ENCODE data around the gene LIN7B.
A peak's percentile ranks its signal among the peaks of the same experiment; 100 is the strongest.
"Not testable (repeated sequence)": the region's sequence is repeated elsewhere in the genome, so short reads cannot be mapped to it uniquely, and the experiment has no call there.

Gene LIN7B

DNA sequence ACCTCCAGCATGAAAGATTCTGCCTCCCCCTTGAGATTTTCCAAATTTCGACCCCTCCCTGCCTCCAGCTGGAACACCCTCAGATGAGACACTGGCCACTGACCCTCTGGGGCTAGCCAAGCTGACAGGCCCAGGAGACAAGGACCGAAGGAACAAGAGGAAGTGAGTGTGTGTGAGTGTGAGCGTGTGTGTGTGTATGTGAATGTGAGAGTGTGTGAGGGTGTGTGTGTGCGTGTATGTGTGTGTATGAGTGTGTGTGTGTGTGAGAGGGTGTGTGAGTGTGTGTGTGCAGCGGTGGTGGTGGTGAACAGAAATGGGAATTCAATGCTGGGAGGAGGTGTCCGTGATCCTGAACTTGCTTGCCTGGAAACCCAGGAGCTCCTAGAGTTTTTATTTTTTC lies 27.2 kb downstream of the LIN7B start:
- DNase-seq (ENCODE audit: low read depth in 1 of 2, low spot score in 1 of 2), result no peak

DNA sequence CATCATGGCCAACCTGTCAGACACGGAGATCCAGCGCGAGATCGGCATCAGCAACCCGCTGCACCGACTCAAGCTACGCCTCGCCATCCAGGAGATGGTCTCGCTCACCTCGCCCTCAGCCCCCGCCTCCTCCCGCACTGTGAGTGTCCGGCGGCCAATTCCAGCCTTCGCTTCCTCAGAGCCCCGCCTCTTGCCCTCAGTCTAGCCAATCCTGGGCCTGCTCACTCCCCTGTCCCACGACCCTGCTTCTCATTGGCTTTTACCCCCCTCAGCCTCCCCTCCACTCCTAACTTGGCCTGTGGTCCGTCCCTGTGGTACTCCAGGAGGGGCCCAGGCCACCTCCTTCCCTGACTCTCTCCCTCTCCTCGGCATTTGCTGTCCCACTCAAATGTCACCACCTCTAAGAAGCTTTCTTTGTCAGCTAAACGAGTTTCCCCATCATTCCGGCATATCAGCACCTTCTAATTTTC lies 28.7 kb downstream of the LIN7B start:
- DNase-seq (ENCODE audit: low read depth in 1 of 2, low spot score in 1 of 2), result peak in 1 of 2 donors; percentile 28

DNA sequence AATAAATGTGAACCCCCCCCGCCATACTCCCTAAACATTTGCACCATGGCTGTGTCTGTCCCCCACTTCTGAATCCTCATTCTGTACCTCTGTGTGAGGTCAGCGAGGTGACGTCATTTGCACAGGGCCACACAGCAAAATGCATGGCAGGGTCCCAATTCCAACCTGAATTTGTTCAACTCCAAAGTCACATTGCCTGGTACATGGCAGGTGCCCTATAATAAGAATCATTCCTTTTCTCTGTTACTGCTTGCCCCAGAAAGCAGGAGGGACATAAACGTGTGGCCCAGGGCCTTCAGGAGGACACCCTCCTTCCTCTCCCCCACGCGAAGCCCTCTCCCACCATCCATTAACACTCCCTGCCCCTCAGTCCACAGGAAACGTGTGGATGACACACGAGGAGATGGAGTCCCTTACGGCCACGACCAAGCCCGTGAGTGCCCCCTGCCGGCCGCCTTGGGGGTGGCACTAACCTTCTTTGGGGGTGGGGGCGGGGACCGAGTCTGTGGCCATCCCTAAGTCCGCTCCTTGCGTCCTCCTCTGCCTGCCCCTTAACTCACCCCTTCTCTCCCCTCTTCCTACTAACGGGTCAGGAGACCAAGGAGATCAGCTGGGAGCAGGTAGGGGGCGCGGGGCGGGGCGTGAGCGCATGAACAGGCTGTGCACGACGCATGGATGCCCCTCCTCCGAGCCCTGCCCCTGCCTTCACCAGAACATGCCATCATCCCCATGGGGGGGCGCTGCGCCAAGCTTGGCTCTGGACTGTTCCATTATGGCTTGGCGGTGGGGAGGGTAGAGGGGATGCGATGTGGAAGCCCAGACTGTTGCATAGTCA lies 31.6 kb downstream of the LIN7B start:
- DNase-seq (ENCODE audit: low read depth in 1 of 2, low spot score in 1 of 2), result peak; percentile 65 to 68

DNA sequence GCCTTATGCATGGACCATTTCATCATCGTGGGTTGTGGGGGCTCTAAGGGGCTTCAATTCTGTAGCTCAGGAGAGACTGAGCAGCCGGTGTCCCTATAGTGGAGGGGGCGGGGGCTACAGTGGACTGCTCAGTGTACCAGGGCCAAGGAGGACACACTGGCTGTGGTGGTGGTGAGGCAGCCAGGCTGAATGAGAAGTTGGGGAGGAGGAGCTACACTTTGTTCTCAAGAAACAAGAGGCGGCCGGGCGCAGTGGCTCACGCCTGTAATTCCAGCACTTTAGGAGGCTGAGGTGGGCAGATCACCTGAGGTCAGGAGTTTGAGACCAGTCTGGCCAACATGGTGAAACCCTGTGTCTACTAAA lies 32.2 kb downstream of the LIN7B start:
- DNase-seq (ENCODE audit: low read depth in 1 of 2, low spot score in 1 of 2), result not testable (repeated sequence)

- DNase-seq (ENCODE audit: low read depth in 1 of 2, low spot score in 1 of 2), result no peak
Measured at GRCh38 chr19:49148044-49148682, 34.0 kb downstream of the LIN7B start.

- DNase-seq (ENCODE audit: low read depth in 1 of 2, low spot score in 1 of 2), result peak; percentile 55 to 56
Measured at GRCh38 chr19:49148784-49149651, 34.8 kb downstream of the LIN7B start.

DNA sequence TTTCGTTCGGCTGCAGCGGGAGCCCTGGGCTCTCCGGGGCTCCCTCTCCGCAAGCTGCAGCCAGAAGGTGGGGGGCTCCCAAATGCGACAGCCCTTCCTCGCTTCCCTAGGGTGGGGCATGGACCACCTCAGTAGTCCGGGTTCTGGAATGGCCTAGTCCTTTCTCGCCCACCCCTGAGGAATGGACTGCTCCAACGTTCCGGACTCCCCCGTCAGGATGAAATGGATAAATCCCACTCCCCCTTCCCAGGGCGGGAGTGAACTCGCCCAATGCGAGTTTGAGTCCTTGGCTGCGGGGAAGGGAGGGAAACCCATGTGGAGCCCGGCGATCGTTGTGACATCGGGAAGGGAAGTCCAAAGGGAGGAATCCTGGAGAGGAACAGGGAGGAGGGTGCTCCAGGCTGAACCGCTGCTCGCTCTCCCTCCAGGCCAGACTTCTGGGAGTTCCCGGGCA lies 35.5 kb downstream of the LIN7B start:
- no peak for DNase-seq (ENCODE audit: low read depth in 1 of 2, low spot score in 1 of 2)

GRCh38 chr19:49150106-49150943 lies 36.2 kb downstream of the LIN7B start:
- no peak for DNase-seq (ENCODE audit: low read depth in 1 of 2, low spot score in 1 of 2)

- DNase-seq (ENCODE audit: low read depth in 1 of 2, low spot score in 1 of 2), result no peak
Measured at GRCh38 chr19:49150944-49151243, 36.7 kb downstream of the LIN7B start.

- no peak for DNase-seq (ENCODE audit: low read depth in 1 of 2, low spot score in 1 of 2)
Measured at GRCh38 chr19:49151267-49152118, 37.3 kb downstream of the LIN7B start.

- DNase-seq (ENCODE audit: low read depth in 1 of 2, low spot score in 1 of 2), result no peak
Measured at GRCh38 chr19:49152119-49152550, 38.0 kb downstream of the LIN7B start.

GRCh38 chr19:49153167-49153809 lies 39.1 kb downstream of the LIN7B start:
- DNase-seq (ENCODE audit: low read depth in 1 of 2, low spot score in 1 of 2), result no peak

- DNase-seq (ENCODE audit: low read depth in 1 of 2, low spot score in 1 of 2), result no peak
Measured at GRCh38 chr19:49154279-49154678, 40.1 kb downstream of the LIN7B start.

DNA sequence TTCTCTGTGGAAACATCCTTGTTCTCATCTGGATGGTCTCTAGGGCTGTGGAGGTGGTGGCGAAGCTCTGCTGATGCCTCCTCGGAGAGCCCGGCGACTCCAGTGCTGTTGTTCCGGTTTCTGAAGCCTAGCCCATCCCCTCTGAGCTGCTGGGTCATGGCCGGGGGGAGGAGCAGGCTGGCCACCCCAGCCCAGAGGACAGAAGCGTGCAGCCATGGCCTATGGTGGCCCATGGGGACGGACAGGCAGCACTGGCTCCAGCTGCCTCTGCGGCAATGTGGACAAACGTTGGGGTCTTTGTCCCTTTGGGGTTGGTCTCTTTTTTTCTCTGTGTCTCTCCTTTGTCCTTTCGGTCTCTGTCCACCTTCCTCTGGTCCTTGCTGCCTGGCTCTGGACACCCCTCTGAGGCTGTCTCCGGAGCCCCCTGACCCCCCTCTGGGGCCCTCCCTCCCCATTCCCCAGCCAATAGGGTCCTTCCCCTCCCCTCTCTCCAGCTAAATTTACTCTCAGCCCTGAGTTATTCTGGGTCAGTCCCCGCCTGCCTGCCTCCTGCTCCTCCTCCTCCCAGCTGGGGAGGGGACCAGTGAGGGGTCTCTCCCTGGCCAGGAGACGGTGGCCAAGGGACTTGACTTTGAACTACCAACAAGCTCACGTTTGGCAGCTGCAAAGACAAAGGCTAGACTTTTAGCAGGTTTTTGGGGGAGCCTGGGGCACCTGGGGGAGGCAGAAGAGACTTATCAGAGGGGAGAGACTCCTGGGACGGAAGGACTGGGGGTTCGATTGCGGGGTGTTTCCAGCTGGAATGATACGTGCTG lies 41.0 kb downstream of the LIN7B start, which contains the start of gene HRC:
TSS of gene HRC (minus strand) at position 392 of the 815 bp plus-strand sequence. CDS start at position 233, 159 bp downstream.
- no peak for DNase-seq (ENCODE audit: low read depth in 1 of 2, low spot score in 1 of 2)

- DNase-seq (ENCODE audit: low read depth in 1 of 2, low spot score in 1 of 2), result no peak
Measured at GRCh38 chr19:49155820-49156346, 41.7 kb downstream of the LIN7B start.

DNA sequence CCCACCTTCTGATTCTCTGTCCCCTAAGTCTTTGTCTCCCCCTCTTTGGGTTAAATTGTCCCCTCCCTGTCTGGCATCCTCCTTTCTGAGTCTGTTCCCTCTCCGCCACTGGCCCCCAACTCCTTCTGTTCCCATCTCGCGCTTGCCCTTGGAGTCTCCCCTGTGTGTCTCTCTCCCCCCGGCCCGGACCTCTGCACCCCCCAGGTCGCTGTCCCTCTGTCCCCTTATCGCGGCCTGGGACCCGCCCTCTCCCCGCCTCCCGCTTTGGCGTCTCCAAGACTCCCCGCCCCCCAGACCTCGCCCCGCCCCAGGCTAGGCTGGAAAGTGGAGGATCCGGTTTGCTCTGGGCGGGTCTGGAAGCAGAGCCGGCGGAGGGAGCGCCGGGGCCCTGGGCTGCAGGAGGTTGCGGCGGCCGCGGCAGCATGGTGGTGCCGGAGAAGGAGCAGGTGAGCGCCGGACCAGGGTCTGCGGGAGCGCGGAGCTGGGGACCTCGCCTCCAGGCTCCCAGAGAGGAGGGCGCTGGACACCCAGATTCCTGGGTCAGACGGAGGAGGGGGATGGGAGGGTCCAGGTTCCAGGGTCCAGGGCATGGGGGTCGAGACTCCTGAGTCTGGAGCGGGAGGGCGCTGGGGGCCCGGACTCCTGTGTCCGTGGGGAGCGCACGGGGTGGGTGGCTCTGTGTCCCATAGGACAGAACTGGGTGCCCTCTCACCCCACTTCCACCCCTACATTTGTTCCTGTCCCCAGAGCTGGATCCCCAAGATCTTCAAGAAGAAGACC lies 43.5 kb downstream of the LIN7B start, which contains the start of gene TRPM4:
TSS of gene TRPM4 (plus strand) at position 348 of the 780 bp plus-strand sequence. CDS start at position 423, 75 bp downstream.
- DNase-seq (ENCODE audit: low read depth in 1 of 2, low spot score in 1 of 2), result no peak
